Activated naive CD4-positive, alpha-beta T cell treated with anti-CD3 and anti-CD28 coated beads for 36 hours (primary cell): ENCODE data around the gene SANBR. TPM values are rescaled to one million over a fixed set of nuclear protein-coding genes. Genes with fewer than 3 reads are reported as not detected.
"Not testable (repeated sequence)": the region's sequence is repeated elsewhere in the genome, so short reads cannot be mapped to it uniquely, and the experiment has no call there.

Experiments used
- CTCF ChIA-PET: fragments of 350-600 bp; sonication (Branson Sonifier 250); formaldehyde crosslinking; loops from one replicate; lab custom pipeline; 2021; ENCODE audit warnings: antibody characterized with exemption; lab: Charles Lee
- DNase-seq: peaks from one replicate; pipeline ENCODE4 v3.0.0-alpha.2; 2020
- H3K27ac Mint-ChIP-seq: one replicate; pipeline ENCODE4 v1.8.0; 2021; ENCODE audit warnings: mild to moderate bottlenecking, mixed read lengths
- H3K27me3 Mint-ChIP-seq: one replicate; pipeline ENCODE4 v1.8.0; 2021; ENCODE audit warnings: low read depth, mixed read lengths
- H3K36me3 Mint-ChIP-seq: one replicate; pipeline ENCODE4 v1.8.0; 2021; ENCODE audit warnings: low read depth, mixed read lengths
- H3K4me1 Mint-ChIP-seq: one replicate; pipeline ENCODE4 v1.8.0; 2021; ENCODE audit warnings: low read depth, mixed read lengths
- H3K4me3 Mint-ChIP-seq: one replicate; pipeline ENCODE4 v1.8.0; 2021; ENCODE audit warnings: mild to moderate bottlenecking, moderate library complexity, mixed read lengths
- H3K9me3 Mint-ChIP-seq: one replicate; pipeline ENCODE4 v1.8.0; 2021; ENCODE audit warnings: mixed read lengths
- intact Hi-C: fragments of 100-400 bp; cut with micrococcal nuclease; formaldehyde crosslinking; loops from one replicate; pipeline ENCODE4 v1.15.1; 2023
- total RNA-seq, 2 experiments: library from RNA; stranded (reverse); gene quantifications; one replicate each; pipeline ENCODE4 v1.2.3, GENCODE V29; 2021

Gene SANBR
- total RNA-seq, 2 experiments from 2014 or later, result 1.9 to 2.1 TPM

DNA sequence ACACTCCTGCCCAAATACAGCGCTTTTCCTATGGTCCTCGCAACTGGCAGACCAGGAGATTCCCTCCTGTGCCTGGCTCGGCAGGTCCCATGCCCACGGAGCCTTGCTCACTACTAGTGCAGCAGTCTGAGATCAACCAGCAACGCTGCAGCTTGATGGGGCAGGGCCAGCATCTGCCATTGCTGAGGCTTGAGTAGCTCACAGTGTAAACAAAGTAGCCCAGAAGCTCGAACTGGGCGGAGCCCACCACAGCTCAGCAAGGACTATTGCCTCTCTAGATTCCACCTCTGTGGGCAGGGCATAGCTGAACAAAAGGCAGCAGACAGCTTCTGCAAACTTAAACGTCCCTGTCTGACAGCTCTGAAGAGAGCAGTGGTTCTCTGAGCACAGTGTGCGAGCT is 31.1 kb upstream of the SANBR start:
- H3K9me3 Mint-ChIP-seq, H3K27ac Mint-ChIP-seq, DNase-seq, H3K27me3 Mint-ChIP-seq, H3K4me1 Mint-ChIP-seq, CTCF ChIA-PET, H3K4me3 Mint-ChIP-seq, intact Hi-C loops: not testable (repeated sequence)
- peaks cover 27% of the 10 kb centered on the region for H3K36me3 Mint-ChIP-seq

DNA sequence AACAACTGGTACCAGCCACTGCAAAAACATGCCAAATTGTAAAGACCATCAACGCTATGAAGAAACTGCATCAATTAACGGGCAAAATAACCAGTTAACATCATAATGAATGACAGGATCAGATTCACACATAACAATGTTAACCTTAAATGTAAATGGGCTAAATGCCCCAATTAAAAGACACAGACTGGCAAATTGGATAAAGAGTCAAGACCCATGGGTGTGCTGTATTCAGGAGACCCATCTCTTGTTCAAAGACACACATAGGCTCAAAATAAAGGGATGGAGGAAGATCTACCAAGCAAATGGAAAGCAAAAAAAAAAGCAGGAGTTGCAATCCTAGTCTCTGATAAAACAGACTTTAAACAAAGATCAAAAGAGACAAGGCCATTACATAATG is 29.0 kb upstream of the SANBR start:
- H3K36me3 Mint-ChIP-seq, result peaks cover 29% of the 10 kb centered on the region
- H3K9me3 Mint-ChIP-seq, DNase-seq, H3K4me3 Mint-ChIP-seq, H3K27ac Mint-ChIP-seq, H3K27me3 Mint-ChIP-seq, H3K4me1 Mint-ChIP-seq, intact Hi-C loops: not testable (repeated sequence)
- CTCF ChIA-PET, result interaction anchor here (0.6 kb wide), 1 partner anchor 426 kb away, joined by 3 read pairs; no protein-coding TSS in a partner anchor

DNA sequence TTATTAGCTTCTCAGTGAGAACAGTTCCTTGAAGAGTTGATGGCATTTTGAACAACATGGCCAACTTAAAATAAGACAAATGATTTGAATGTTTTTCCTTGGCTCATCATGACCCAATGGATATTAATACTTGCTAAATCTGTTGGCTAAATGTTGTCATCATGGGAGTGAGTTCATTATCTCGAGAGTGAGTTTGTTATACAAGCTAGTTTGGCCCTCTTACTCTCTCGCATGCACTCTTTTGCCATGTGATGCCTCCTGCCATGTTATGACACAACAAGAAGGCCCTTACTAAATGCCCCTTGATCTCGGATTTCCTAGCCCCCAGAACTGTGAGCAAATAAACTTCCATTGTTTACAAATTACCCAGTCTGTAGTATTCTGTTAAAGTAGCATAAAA is 22.9 kb upstream of the SANBR start:
- CTCF ChIA-PET, result no interaction called here
- Mint-ChIP-seq H3K27ac (no peak overlapping the region), H3K4me1 (peaks cover 16% of the 10 kb centered on the region), H3K36me3 (peaks cover 22% of the 10 kb centered on the region), H3K4me3 (no peak overlapping the region), H3K9me3 (peaks cover 6% of the 10 kb centered on the region), H3K27me3 (no peaks in the 10 kb centered on the region)
- no peak for DNase-seq
- intact Hi-C loops, result no loop called here

DNA sequence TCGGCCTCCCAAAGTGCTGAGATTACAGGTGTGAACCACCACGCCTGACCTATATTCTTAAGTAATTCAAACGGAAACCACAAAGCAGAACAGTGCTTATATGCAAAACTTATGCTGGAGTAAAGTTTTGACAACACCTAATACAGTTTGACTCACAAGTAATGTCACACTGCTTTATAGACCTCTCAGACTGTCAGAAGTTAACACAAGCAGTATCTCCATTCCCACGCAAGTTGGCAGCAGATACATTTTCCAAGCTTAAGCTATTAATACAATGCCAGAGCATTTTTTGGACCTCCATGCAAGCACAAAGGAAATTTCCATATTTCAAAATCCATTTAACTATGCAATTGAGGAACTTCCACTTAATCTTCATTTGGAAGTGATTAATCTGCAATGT is 21.0 kb upstream of the SANBR start:
- CTCF ChIA-PET, result no interaction called here
- DNase-seq, result no peak
- peaks cover 16% of the 10 kb centered on the region for H3K4me1 Mint-ChIP-seq
- H3K27ac Mint-ChIP-seq, result no peak overlapping the region
- H3K9me3 Mint-ChIP-seq, result no peaks in the 10 kb centered on the region
- peaks cover 22% of the 10 kb centered on the region for H3K36me3 Mint-ChIP-seq
- no peak overlapping the region for H3K4me3 Mint-ChIP-seq
- intact Hi-C loops, result no loop called here
- H3K27me3 Mint-ChIP-seq, result no peaks in the 10 kb centered on the region

GRCh38 chr2:61045226-61045625 is 20.4 kb upstream of the SANBR start:
- CTCF ChIA-PET, result no interaction called here
- intact Hi-C loops, result no loop called here
- Mint-ChIP-seq H3K27me3 (no peaks in the 10 kb centered on the region), H3K36me3 (peaks cover 22% of the 10 kb centered on the region), H3K4me1 (peaks cover 16% of the 10 kb centered on the region), H3K4me3 (no peak overlapping the region), H3K9me3 (no peaks in the 10 kb centered on the region), H3K27ac (no peak overlapping the region)
- no peak for DNase-seq

- DNase-seq, result no peak
- H3K27me3 Mint-ChIP-seq, result no peaks in the 10 kb centered on the region
- CTCF ChIA-PET, result no interaction called here
- no peak overlapping the region for H3K4me3 Mint-ChIP-seq
- intact Hi-C loops, result no loop called here
- H3K27ac Mint-ChIP-seq, result no peak overlapping the region
- H3K4me1 Mint-ChIP-seq, result peaks cover 13% of the 10 kb centered on the region
- H3K9me3 Mint-ChIP-seq, result no peaks in the 10 kb centered on the region
- H3K36me3 Mint-ChIP-seq, result peaks cover 22% of the 10 kb centered on the region
These were observed 19.7 kb upstream of the SANBR start for GRCh38 chr2:61045999-61046398.

GRCh38 chr2:61055557-61055956 is 10.1 kb upstream of the SANBR start:
- no peaks in the 10 kb centered on the region for H3K9me3 Mint-ChIP-seq
- CTCF ChIA-PET, result interaction anchor here (0.5 kb wide), 1 partner anchor 561 kb away, joined by 4 read pairs; no protein-coding TSS in a partner anchor
- no peaks in the 10 kb centered on the region for H3K4me1 Mint-ChIP-seq
- intact Hi-C loops, result no loop called here
- peaks cover 11% of the 10 kb centered on the region for H3K36me3 Mint-ChIP-seq
- H3K27ac Mint-ChIP-seq, result no peak overlapping the region
- no peaks in the 10 kb centered on the region for H3K27me3 Mint-ChIP-seq
- no peak for DNase-seq
- no peak overlapping the region for H3K4me3 Mint-ChIP-seq

DNA sequence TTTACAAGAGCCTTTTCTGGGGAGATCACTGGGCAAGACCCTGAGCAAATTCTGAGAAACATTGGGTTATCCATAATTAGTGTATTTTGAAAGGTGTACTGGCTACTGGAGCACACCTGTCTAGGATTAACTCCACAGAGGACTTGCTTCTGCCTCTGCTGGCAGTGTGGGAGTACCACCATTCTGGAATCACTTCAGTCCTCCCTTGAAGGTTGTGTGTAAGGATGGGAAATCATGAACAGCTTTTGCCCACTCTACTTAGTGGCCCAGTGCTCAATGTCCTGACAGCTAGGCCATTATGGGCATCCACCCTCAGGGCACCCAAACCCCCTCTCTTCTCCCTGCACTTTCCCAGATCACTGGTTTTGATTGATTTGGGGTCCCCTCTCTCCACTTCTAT is 8.1 kb upstream of the SANBR start:
- Mint-ChIP-seq H3K4me1 (no peaks in the 10 kb centered on the region), H3K36me3 (peaks cover 11% of the 10 kb centered on the region), H3K9me3 (no peaks in the 10 kb centered on the region), H3K27me3 (no peaks in the 10 kb centered on the region), H3K27ac (no peak overlapping the region), H3K4me3 (no peak overlapping the region)
- no peak for DNase-seq
- intact Hi-C loops, result no loop called here
- CTCF ChIA-PET, result no interaction called here

DNA sequence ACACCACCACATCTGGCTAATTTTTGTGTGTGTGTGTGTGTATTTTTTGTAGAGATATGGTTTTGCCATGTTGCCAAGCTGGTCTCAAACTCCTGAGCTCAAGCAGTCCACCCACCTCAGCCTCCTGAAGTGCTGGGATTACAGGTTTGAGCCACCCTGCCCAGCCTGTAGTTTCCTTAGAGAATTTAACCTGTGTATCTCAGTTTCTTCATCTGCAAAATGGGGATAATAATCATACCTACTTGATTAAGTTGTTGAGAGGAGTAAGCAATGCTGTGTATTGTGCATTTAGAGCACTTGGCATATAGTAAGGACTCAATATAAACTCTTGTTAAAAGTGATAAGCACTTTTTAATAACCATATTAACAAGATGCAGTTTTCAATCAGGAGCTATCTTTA is 6.3 kb upstream of the SANBR start:
- Mint-ChIP-seq H3K4me3 (no peak overlapping the region), H3K27me3 (no peaks in the 10 kb centered on the region), H3K36me3 (peaks cover 11% of the 10 kb centered on the region), H3K27ac (no peak overlapping the region), H3K4me1 (no peaks in the 10 kb centered on the region), H3K9me3 (no peaks in the 10 kb centered on the region)
- intact Hi-C loops, result no loop called here
- no peak for DNase-seq
- CTCF ChIA-PET, result interaction anchor here (1.0 kb wide), 1 partner anchor 33 kb away, joined by 3 read pairs; no protein-coding TSS in a partner anchor

DNA sequence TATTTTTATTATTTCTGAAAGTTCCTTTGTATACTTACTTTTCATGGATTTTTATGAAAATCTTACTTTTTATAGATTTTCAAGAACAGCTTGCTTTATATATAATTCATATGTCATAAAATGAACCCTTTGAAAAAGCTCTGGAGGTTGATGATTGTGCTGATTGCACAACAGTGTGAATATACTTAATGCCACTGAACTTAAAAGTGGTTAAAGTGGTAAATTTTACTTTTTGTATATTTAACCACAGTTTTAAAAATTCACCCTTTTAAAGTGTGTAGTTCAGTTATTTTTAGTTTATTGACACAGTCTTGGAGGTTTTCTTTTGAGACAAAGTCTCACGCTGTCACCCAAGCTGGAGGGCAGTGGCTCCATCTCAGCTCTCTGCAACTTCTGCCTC is 8.4 kb downstream of the SANBR start:
- no peak overlapping the region for H3K4me3 Mint-ChIP-seq
- H3K36me3 Mint-ChIP-seq, result no peaks in the 10 kb centered on the region
- intact Hi-C loops, result no loop called here
- no peaks in the 10 kb centered on the region for H3K4me1 Mint-ChIP-seq
- H3K9me3 Mint-ChIP-seq, result no peaks in the 10 kb centered on the region
- no peaks in the 10 kb centered on the region for H3K27me3 Mint-ChIP-seq
- no peak overlapping the region for H3K27ac Mint-ChIP-seq
- no peak for DNase-seq
- CTCF ChIA-PET, result no interaction called here

DNA sequence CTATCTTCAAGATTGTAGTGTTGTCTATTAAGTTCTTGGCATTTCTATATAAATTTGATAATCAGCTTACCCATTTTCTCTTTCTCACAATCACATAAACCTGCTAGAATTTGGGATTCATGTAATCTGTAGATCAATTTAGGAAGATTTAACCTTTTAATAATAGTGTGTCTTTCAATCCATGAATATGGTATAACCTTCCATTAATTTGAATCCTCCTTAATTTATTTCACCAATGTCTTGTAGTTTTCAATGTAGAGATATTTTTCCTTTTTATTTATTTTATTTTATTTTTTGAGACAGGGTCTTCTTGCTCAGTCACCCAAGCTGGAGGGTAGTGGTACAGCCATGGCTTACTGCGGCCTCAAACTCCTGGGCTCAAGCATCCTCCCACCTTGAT is 20.2 kb downstream of the SANBR start:
- Mint-ChIP-seq H3K36me3 (no peaks in the 10 kb centered on the region), H3K4me3 (no peak overlapping the region), H3K27ac (no peak overlapping the region), H3K27me3 (no peaks in the 10 kb centered on the region), H3K4me1 (no peaks in the 10 kb centered on the region), H3K9me3 (no peaks in the 10 kb centered on the region)
- no peak for DNase-seq
- intact Hi-C loops, result no loop called here
- CTCF ChIA-PET, result no interaction called here

DNA sequence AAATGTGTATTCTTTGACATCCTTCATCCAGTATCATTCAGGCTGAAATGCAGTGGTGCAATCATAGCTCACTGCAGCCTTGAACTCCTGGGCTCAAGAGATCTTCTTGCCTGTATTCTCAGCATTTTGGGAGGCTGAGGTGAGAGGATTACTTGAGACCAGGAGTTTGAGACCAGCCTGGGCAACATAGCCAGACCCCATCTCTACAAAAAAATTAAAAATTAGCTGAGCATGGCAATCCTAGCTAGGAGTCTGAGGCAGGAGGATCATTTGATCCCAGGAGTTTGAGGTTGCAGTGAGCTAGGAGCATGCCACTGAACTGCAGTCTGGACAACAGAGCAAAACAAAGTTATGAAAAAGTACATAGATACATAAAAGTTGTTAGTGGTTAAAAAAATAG is 24.1 kb downstream of the SANBR start:
- DNase-seq, result no peak
- CTCF ChIA-PET, result no interaction called here
- Mint-ChIP-seq H3K4me3 (no peak overlapping the region), H3K9me3 (no peaks in the 10 kb centered on the region), H3K36me3 (no peaks in the 10 kb centered on the region), H3K4me1 (no peaks in the 10 kb centered on the region), H3K27me3 (no peaks in the 10 kb centered on the region), H3K27ac (no peak overlapping the region)
- intact Hi-C loops, result no loop called here

- no peak for DNase-seq
- intact Hi-C loops, result no loop called here
- Mint-ChIP-seq H3K4me3 (no peak overlapping the region), H3K27ac (no peak overlapping the region), H3K36me3 (no peaks in the 10 kb centered on the region), H3K4me1 (no peaks in the 10 kb centered on the region), H3K9me3 (no peaks in the 10 kb centered on the region), H3K27me3 (no peaks in the 10 kb centered on the region)
- CTCF ChIA-PET, result no interaction called here
These were observed 24.8 kb downstream of the SANBR start for GRCh38 chr2:61090386-61090921.
